Measurements from ENCODE around the gene ATP5ME. TPM values are rescaled to one million over a fixed set of nuclear protein-coding genes. Genes with fewer than 3 reads are reported as not detected.

The ATP5ME gene
- total RNA-seq, 1 experiment from 2014 or later = 425 TPM

DNA sequence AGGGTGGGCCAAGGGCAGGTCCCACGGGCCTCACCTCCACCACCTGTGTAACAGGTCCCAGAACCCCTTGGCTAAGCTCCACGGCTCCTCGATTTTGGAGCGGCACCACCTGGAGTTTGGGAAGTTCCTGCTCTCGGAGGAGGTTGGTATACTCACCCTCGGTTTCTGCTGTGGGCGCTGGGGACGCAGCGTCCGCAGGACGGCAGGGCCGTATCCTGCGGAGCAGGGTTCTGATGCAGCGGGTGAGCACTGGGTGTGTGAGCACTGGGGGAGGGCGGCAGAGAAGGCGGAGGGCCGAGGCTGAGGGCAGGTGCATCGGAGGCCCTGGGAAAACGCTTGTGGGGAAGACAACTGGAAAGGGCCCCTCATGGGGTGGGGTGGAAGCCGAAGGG is 11.0 kb downstream of the ATP5ME start:
- H3K4ac ChIP-seq (ENCODE audit: low read depth, low read length) = no peak overlapping the region
- H3K9me3 Mint-ChIP-seq = no peaks in the 10 kb centered on the region
- no peaks in the 10 kb centered on the region for H3K79me2 ChIP-seq (ENCODE audit: insufficient read depth, low read length)
- H4K91ac ChIP-seq (ENCODE audit: insufficient read length, low read depth, low read length) = no peak overlapping the region
- WGBS (ENCODE audit: extremely low coverage, insufficient read length, low lambda C conversion rate) = no CpG with 5 or more reads among the region's 20 CpGs
- no peak overlapping the region for H4K5ac ChIP-seq (ENCODE audit: insufficient read length, low read depth, low read length)
- H3K23ac ChIP-seq (ENCODE audit: insufficient read length, low read depth, low read length) = no peak overlapping the region
- H3K27me3 ChIP-seq (ENCODE audit: insufficient read depth, low read length) = no peaks in the 10 kb centered on the region
- no peaks in the 10 kb centered on the region for H4K20me1 ChIP-seq (ENCODE audit: control insufficient read depth, insufficient read depth, insufficient read length)
- H3K36me3 Mint-ChIP-seq (ENCODE audit: insufficient read depth in 1 of 3, low read depth in 3 of 3) = peaks cover 0 to 2% (median 0%) of the 10 kb centered on the region in 3 experiments; a peak in 4 of 7 replicates
- H2AK5ac ChIP-seq (ENCODE audit: insufficient read length, low read length) = no peak overlapping the region
- no peak overlapping the region for H2BK15ac ChIP-seq (ENCODE audit: low read depth, low read length)
- H2BK120ac ChIP-seq (ENCODE audit: low read depth, low read length, poor library complexity, severe bottlenecking) = no peak overlapping the region
- H3K56ac ChIP-seq (ENCODE audit: insufficient read length, low read depth, low read length) = no peak overlapping the region
- H3K4me3 Mint-ChIP-seq = peak overlapping the region; percentile 58 to 71
- H3K18ac ChIP-seq (ENCODE audit: insufficient read length, low read depth, low read length) = no peak overlapping the region
- H3K27ac Mint-ChIP-seq = no peak overlapping the region
- H3K4me1 ChIP-seq (ENCODE audit: insufficient read depth, low read length) = no peaks in the 10 kb centered on the region
- H3K9me3 ChIP-seq (ENCODE audit: control insufficient read depth, low read depth, low read length) = no peaks in the 10 kb centered on the region
- no peak overlapping the region for H2BK12ac ChIP-seq (ENCODE audit: insufficient read length, low read depth, low read length)
- H3K4me2 ChIP-seq (ENCODE audit: insufficient read depth, insufficient read length, low read length) = peak overlapping the region; percentile 78
- H2BK20ac ChIP-seq (ENCODE audit: low read depth, low read length, poor library complexity, severe bottlenecking) = no peak overlapping the region
- H3K9ac ChIP-seq (ENCODE audit: extremely low read depth, insufficient read length, low read length) = no peak overlapping the region
- H3K23me2 ChIP-seq (ENCODE audit: insufficient read length, low read depth, low read length, poor library complexity, severe bottlenecking) = peaks cover 2% of the 10 kb centered on the region
- H4K8ac ChIP-seq (replicated peaks; ENCODE audit: insufficient read length, low read depth, low read length) = no peak overlapping the region
- H3T11ph ChIP-seq (ENCODE audit: low read length) = no peak overlapping the region
- no peak overlapping the region for H3K14ac ChIP-seq (ENCODE audit: insufficient read depth, low read length)
- TF ChIP-seq, protein P1, sequence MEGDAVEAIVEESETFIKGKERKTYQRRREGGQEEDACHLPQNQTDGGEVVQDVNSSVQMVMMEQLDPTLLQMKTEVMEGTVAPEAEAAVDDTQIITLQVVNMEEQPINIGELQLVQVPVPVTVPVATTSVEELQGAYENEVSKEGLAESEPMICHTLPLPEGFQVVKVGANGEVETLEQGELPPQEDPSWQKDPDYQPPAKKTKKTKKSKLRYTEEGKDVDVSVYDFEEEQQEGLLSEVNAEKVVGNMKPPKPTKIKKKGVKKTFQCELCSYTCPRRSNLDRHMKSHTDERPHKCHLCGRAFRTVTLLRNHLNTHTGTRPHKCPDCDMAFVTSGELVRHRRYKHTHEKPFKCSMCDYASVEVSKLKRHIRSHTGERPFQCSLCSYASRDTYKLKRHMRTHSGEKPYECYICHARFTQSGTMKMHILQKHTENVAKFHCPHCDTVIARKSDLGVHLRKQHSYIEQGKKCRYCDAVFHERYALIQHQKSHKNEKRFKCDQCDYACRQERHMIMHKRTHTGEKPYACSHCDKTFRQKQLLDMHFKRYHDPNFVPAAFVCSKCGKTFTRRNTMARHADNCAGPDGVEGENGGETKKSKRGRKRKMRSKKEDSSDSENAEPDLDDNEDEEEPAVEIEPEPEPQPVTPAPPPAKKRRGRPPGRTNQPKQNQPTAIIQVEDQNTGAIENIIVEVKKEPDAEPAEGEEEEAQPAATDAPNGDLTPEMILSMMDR (conservative IDR thresholded peaks at IDR 0.05) = no peak
- no peak for DNase-seq
- H2AFZ ChIP-seq (ENCODE audit: low read length) = no peak overlapping the region
- peaks cover 2% of the 10 kb centered on the region; the same call in 1 of the 2 replicates for H3K27me3 Mint-ChIP-seq (ENCODE audit: low read depth)
- H3K4me1 Mint-ChIP-seq = peaks cover 0 to 3% of the 10 kb centered on the region in 2 experiments; a peak in 1 of 4 replicates
- H3K79me1 ChIP-seq (ENCODE audit: insufficient read depth, low read depth, low read length, poor library complexity, severe bottlenecking) = no peaks in the 10 kb centered on the region
- H3K27ac ChIP-seq (ENCODE audit: insufficient read length, low read depth, low read length) = no peak overlapping the region
- H2BK5ac ChIP-seq (ENCODE audit: insufficient read length, low read length) = no peak overlapping the region

Data from H9 (cell line).